K562 (cell line): Measurements from ENCODE around the gene HS6ST1. TPM values are rescaled to one million over a fixed set of nuclear protein-coding genes. Genes with fewer than 3 reads are reported as not detected.

Experiments
- CAMTA2 ChIP-seq: fragments of 250-450 bp; sonication (Bioruptor Pico); conservative IDR thresholded peaks from 2 replicates; pipeline ENCODE4 v1.5.1; 2022
- CHD7 ChIP-seq: fragments of 200-600 bp; sonication (generic); IDR thresholded peaks from one replicate; pipeline ENCODE4 v1.6.1; 2012; ENCODE audit warnings: mild to moderate bottlenecking, low read depth, low read length, inconsistent platforms
- IFI16 ChIP-seq: fragments of 250-450 bp; sonication (Bioruptor Pico); IDR thresholded peaks from 2 replicates; pipeline ENCODE4 v2.1.2; 2022; ENCODE audit warnings: mild to moderate bottlenecking, inconsistent platforms
- IRF2 ChIP-seq: sonication (generic); formaldehyde crosslinking; IDR thresholded peaks from 2 replicates; pipeline ENCODE4 v1.8.1; 2022; ENCODE audit warnings: mild to moderate bottlenecking, missing genetic modification reagents
- JUN ChIP-seq, 2 experiments: sonication (generic) in 1 of 2; formaldehyde crosslinking in 1 of 2; IDR thresholded peaks; 2 replicates each; pipeline versions ENCODE4 v1.6.1 to v1.8.0; 2012 to 2022; ENCODE audit warnings: borderline replicate concordance in 2 of 2, mild to moderate bottlenecking in 2 of 2, improper control_type of control experiment in 1 of 2, low read depth in 1 of 2, low read length in 1 of 2, missing genetic modification reagents in 1 of 2
- SLC30A9 ChIP-seq: fragments of 250-450 bp; sonication (Bioruptor Pico); IDR thresholded peaks from 2 replicates; pipeline ENCODE4 v1.8.0; 2022; ENCODE audit warnings: mild to moderate bottlenecking, moderate library complexity
- ZNF407 ChIP-seq: fragments of 450-650 bp; IDR thresholded peaks from 2 replicates; pipeline ENCODE4 v1.6.1; 2016; ENCODE audit warnings: low read depth
- polyA plus RNA-seq, 8 experiments: library from polyadenylated mRNA; depleted of rRNA in 4 of 8; stranded (reverse) in 5 of 8; unstranded in 3 of 8; fragments of >200 nt; fragmentation: Nextera tagmentation in 2 of 8; fragmentation: Illumina TruSeq in 1 of 8; extraction: Ambion mirVana in 2 of 8; extraction: Trizol in 1 of 8; gene quantifications; 2 replicates each; pipeline versions ENCODE4 v1.2.1 to v1.2.3, GENCODE V29; 2011 to 2014; ENCODE audit warnings: inconsistent platforms in 1 of 8, missing spikeins in 1 of 8
- total RNA-seq, 7 experiments: library from RNA; depleted of rRNA in 6 of 7; stranded (reverse); fragments of >200 nt in 6 of 7; fragmentation: Illumina TruSeq in 2 of 7; extraction: Trizol in 2 of 7; gene quantifications; 2 replicates each; pipeline versions ENCODE4 v1.2.1 to v1.2.3, GENCODE V29; 2011 to 2021; ENCODE audit warnings: low replicate concordance in 1 of 7

Gene HS6ST1
- total and polyA plus RNA-seq, 9 of the 15 experiments (the other 6 are each of a cell fraction or from before 2014, with no cell fraction given) = 0.06 to 7.4 (median 3.8) TPM

GRCh38 chr2:128302011-128302743, 16.5 kb downstream of the HS6ST1 start (continued):
- no peak for TF ChIP-seq CHD7
- TF ChIP-seq SLC30A9 (CRISPR knock-in tag) = no peak
- TF ChIP-seq CAMTA2 (CRISPR knock-in tag) = no peak
- TF ChIP-seq IRF2 = no peak
- TF ChIP-seq IFI16 = no peak
- no peak for TF ChIP-seq JUN (IDR thresholded peaks at IDR 0.05; ENCODE audit: borderline replicate concordance, low read depth, low read length)
- no peak for TF ChIP-seq JUN (CRISPR knock-in tag; IDR thresholded peaks at IDR 0.05; ENCODE audit: borderline replicate concordance)
- TF ChIP-seq ZNF407 = no peak
